ENCODE measurements around the gene PTX4.

- TF ChIP-seq POLR2AphosphoS5 (IDR thresholded peaks at IDR 0.05; ENCODE audit: low read depth, low read length) (no peak), TAF1 (IDR thresholded peaks at IDR 0.05; ENCODE audit: borderline replicate concordance, insufficient read depth, low read length) (no peak)
Measured at GRCh38 chr16:1469693-1470201, 19.0 kb downstream of the PTX4 start.

Measured in PFSK-1 (cell line).